Brain microvascular endothelial cell (primary cell): ENCODE results near the gene SEL1L.
"Not testable (repeated sequence)": the region's sequence is repeated elsewhere in the genome, so short reads cannot be mapped to it uniquely, and the experiment has no call there.

ENCODE experiments used
- DNase-seq: peaks from one replicate; pipeline ENCODE4 v3.0.0-alpha.2; 2020
- H3K27ac ChIP-seq: fragments of 250-450 bp; sonication (Bioruptor Pico); 2 replicates; pipeline ENCODE4 v1.5.1; 2020; ENCODE audit warnings: mild to moderate bottlenecking, moderate library complexity
- H3K27me3 ChIP-seq: fragments of 250-450 bp; sonication (Bioruptor Pico); replicated peaks from 2 replicates; pipeline ENCODE4 v1.5.1; 2020; ENCODE audit warnings: mild to moderate bottlenecking
- H3K36me3 ChIP-seq: fragments of 250-450 bp; sonication (Bioruptor Pico); replicated peaks from 2 replicates; pipeline ENCODE4 v1.5.1; 2020; ENCODE audit warnings: mild to moderate bottlenecking
- H3K4me3 ChIP-seq: 2 replicates; pipeline ENCODE4 v1.5.1; 2011; ENCODE audit warnings: low read depth, mild to moderate bottlenecking, control low read depth, low read length, moderate library complexity
- in situ Hi-C: cut with HindIII; loops from 2 replicates; pipeline ENCODE4 v1.10.0; 2017; ENCODE audit warnings: low sequenced_read_pairs, low pct_ligation_motif_present
- TF ChIP-seq, protein P1 (sequence below): IDR thresholded peaks from 2 replicates; pipeline ENCODE4 v1.5.1; 2011; ENCODE audit warnings: low read depth, mild to moderate bottlenecking, moderate library complexity, low read length, control low read depth, inconsistent platforms; ENCODE audit errors: missing control alignments

SEL1L gene

GRCh38 chr14:81464253-81465002 is 69.2 kb downstream of the SEL1L start:
- TF ChIP-seq, protein P1, sequence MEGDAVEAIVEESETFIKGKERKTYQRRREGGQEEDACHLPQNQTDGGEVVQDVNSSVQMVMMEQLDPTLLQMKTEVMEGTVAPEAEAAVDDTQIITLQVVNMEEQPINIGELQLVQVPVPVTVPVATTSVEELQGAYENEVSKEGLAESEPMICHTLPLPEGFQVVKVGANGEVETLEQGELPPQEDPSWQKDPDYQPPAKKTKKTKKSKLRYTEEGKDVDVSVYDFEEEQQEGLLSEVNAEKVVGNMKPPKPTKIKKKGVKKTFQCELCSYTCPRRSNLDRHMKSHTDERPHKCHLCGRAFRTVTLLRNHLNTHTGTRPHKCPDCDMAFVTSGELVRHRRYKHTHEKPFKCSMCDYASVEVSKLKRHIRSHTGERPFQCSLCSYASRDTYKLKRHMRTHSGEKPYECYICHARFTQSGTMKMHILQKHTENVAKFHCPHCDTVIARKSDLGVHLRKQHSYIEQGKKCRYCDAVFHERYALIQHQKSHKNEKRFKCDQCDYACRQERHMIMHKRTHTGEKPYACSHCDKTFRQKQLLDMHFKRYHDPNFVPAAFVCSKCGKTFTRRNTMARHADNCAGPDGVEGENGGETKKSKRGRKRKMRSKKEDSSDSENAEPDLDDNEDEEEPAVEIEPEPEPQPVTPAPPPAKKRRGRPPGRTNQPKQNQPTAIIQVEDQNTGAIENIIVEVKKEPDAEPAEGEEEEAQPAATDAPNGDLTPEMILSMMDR, result peak; percentile 82
- in situ Hi-C loops, result no loop called here
- Histone ChIP-seq H3K27ac (no peak overlapping the region), H3K4me3 (peak overlapping the region; percentile 36), H3K36me3 (no peaks in the 10 kb centered on the region), H3K27me3 (no peaks in the 10 kb centered on the region)
- peak; percentile 65 for DNase-seq

DNA sequence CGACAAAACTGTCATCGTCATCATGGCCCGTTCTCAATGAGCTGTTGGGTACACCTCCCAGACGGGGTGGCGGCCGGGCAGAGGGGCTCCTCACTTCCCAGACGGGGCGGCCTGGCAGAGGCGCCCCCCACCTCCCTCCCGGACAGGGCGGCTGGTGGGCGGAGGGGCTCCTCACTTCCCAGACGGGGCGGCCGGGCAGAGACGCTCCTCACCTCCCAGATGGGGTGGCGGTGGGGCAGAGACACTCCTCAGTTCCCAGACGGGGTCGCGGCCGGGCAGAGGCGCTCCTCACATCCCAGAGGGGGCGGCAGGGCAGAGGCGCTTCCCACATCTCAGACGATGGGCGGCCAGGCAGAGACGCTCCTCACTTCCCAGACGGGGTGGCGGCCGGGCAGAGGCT is 71.3 kb downstream of the SEL1L start:
- H3K36me3 ChIP-seq, H3K27ac ChIP-seq, H3K4me3 ChIP-seq, H3K27me3 ChIP-seq, DNase-seq, in situ Hi-C loops: not testable (repeated sequence)

GRCh38 chr14:81459912-81460311 is 73.7 kb downstream of the SEL1L start:
- in situ Hi-C loops, result no loop called here
- Histone ChIP-seq H3K36me3 (no peaks in the 10 kb centered on the region), H3K4me3 (no peak overlapping the region), H3K27ac (no peak overlapping the region), H3K27me3 (no peaks in the 10 kb centered on the region)
- TF ChIP-seq, protein P1, result no peak
- no peak for DNase-seq

DNA sequence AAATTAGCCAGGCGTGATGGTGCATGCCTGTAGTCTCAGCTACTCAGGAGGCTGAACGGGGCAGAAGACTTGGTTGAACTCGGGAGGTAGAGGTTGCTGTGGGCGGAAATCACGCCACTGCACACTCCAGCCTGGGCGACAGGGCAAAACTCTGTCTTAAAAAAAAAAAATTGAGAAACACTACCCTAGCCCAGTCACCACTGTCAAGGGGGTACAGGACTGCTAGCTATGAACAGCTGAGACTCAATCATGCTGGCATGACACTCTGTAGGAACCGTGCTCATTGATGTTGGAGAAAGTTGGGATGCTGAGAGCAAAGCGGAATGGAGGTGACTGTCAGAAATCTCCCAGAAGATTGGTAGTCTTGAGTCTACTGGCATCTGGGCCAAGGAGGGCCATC is 75.3 kb downstream of the SEL1L start:
- in situ Hi-C loops, result no loop called here
- H3K27me3 ChIP-seq, result no peaks in the 10 kb centered on the region
- no peaks in the 10 kb centered on the region for H3K36me3 ChIP-seq
- TF ChIP-seq, protein P1, result no peak
- H3K4me3 ChIP-seq, result no peak overlapping the region
- no peak for DNase-seq
- no peak overlapping the region for H3K27ac ChIP-seq

GRCh38 chr14:81455390-81455789 is 78.3 kb downstream of the SEL1L start:
- H3K36me3 ChIP-seq, result no peaks in the 10 kb centered on the region
- in situ Hi-C loops, result no loop called here
- TF ChIP-seq, protein P1, result no peak
- no peak overlapping the region for H3K4me3 ChIP-seq
- no peak overlapping the region for H3K27ac ChIP-seq
- no peak for DNase-seq
- no peaks in the 10 kb centered on the region for H3K27me3 ChIP-seq

DNA sequence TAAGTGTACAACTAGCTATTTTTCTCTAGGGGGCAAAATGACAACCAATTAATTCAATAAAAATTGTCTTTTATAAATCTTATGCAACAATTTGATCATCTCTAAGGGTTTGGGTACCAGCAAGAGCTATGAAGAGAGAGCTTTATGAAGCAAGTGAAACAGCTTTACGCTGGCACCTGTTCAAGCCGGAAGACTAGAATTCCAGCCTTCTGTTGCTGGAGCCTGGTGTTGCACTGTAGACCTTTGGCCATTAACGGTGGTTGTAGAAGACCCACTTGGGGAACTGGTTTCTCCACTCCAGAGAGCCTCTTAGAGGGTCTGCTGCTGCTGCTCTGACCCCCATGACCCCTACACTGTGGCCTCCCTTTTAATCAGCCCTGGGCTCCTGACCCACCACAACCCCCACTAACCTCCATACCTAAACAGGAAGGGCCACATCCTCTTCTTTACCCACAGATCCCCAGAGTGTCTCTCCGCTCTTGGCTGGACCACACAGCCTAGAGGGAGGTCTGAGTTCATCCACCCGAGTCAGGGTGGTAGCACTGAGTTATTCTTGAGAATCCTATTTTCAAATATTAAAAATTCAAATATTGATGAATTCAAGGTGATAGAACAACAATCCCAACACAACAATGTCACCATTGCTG is 79.0 kb downstream of the SEL1L start:
- no peaks in the 10 kb centered on the region for H3K36me3 ChIP-seq
- no peaks in the 10 kb centered on the region for H3K27me3 ChIP-seq
- TF ChIP-seq, protein P1, result no peak
- no peak overlapping the region for H3K4me3 ChIP-seq
- no peak overlapping the region for H3K27ac ChIP-seq
- DNase-seq, result no peak
- in situ Hi-C loops, result no loop called here
